MM.1S (cell line): ENCODE results near the gene PSEN1.

ENCODE experiments used
- EZH2 ChIP-seq: fragments of 300-600 bp; sonication (generic); optimal IDR thresholded peaks from 2 replicates; pipeline ENCODE3; 2017; ENCODE audit warnings: low read depth, mild to moderate bottlenecking, antibody characterized with exemption, low read length, mixed read lengths
- EZH2phosphoT487 ChIP-seq: fragments of 300-600 bp; sonication (generic); IDR thresholded peaks from 2 replicates; pipeline ENCODE4 v1.6.1; 2018; ENCODE audit warnings: antibody characterized with exemption, low read length
- TF ChIP-seq, protein P1 (sequence below): fragments of 300-600 bp; sonication (generic); IDR thresholded peaks from 2 replicates; pipeline ENCODE4 v1.5.1; 2016; ENCODE audit warnings: antibody characterized with exemption, low read length, mixed read lengths

DNA sequence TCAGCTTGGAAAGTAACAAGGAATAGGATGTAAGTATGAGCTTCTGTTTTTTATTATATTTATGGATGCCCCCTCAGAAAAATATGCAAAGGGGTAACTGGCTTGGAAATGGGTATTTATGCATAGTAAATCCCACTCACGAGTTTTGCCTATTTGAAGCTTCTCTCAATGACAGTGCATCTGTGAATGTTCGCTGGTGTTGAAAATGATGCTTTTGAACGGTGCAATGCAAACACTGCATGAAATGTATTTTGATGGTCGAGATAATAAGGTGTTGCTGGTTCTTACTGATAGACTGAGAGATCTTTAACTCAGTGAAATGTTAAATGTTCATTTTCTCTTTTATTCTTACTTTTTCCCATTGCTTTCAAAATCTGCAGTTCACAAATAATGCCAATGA is 36.0 kb upstream of the PSEN1 start:
- TF ChIP-seq, protein P1, sequence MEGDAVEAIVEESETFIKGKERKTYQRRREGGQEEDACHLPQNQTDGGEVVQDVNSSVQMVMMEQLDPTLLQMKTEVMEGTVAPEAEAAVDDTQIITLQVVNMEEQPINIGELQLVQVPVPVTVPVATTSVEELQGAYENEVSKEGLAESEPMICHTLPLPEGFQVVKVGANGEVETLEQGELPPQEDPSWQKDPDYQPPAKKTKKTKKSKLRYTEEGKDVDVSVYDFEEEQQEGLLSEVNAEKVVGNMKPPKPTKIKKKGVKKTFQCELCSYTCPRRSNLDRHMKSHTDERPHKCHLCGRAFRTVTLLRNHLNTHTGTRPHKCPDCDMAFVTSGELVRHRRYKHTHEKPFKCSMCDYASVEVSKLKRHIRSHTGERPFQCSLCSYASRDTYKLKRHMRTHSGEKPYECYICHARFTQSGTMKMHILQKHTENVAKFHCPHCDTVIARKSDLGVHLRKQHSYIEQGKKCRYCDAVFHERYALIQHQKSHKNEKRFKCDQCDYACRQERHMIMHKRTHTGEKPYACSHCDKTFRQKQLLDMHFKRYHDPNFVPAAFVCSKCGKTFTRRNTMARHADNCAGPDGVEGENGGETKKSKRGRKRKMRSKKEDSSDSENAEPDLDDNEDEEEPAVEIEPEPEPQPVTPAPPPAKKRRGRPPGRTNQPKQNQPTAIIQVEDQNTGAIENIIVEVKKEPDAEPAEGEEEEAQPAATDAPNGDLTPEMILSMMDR, result no peak
- TF ChIP-seq EZH2 (no peak), EZH2phosphoT487 (no peak)
